ENCODE measurements around the gene ENAH. TPM values are rescaled to one million over a fixed set of nuclear protein-coding genes. Genes with fewer than 3 reads are reported as not detected.

Gene ENAH
- total and polyA plus RNA-seq, 2 experiments from 2014 or later = 46.4 to 124 TPM

GRCh38 chr1:225598847-225599246, 54.1 kb downstream of the ENAH start:
- H3K9me3 ChIP-seq (ENCODE audit: low read depth) = no peaks in the 10 kb centered on the region
- H3K4me1 ChIP-seq (ENCODE audit: low read depth) = peaks cover 29% of the 10 kb centered on the region
- no peak overlapping the region for H3K4me3 ChIP-seq
- TF ChIP-seq CTCF (IDR thresholded peaks at IDR 0.05; ENCODE audit: low read depth, low read length) = no peak
- DNase-seq (ENCODE audit: low read depth in 1 of 2, low spot score in 1 of 2) = no peak
- H3K36me3 ChIP-seq = no peaks in the 10 kb centered on the region
- H3K27ac ChIP-seq = no peak overlapping the region
- no peaks in the 10 kb centered on the region for H3K27me3 ChIP-seq

DNA sequence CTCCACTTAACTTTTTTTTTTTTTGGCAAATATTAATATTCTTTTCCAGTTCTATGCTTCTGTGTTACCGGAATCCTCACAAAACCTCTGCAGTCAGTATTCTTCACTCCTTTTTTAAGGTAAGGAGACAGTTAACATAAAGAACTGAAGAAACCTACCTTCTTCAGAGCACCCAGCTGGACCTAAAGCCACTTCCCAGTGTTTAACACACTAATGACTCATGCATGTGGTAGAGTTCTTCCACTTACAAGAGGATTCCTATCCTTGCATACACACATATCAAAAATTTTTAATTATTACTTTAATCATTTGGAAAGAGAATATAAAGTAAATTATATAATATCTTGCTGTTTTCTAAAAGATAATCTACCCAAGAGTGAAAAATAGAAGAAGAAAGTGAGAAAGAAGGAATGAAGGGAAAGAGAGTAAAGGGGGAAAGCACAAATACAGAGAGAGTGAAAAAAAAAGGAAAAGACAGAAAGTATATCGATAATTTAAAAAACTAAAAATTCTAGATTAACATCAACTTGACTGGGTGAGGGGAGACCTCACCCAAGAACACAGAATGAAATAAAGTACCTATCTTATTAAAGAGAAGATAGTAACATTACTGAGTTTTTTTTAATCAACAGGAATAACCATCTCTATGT, 54.9 kb downstream of the ENAH start:
- Histone ChIP-seq H3K4me1 (ENCODE audit: low read depth) (peaks cover 26% of the 10 kb centered on the region), H3K4me3 (no peak overlapping the region), H3K36me3 (no peaks in the 10 kb centered on the region), H3K9me3 (ENCODE audit: low read depth) (no peaks in the 10 kb centered on the region), H3K27ac (peak overlapping the region; percentile 61), H3K27me3 (no peaks in the 10 kb centered on the region)
- no peak for TF ChIP-seq CTCF (IDR thresholded peaks at IDR 0.05; ENCODE audit: low read depth, low read length)
- DNase-seq (ENCODE audit: low read depth in 1 of 2, low spot score in 1 of 2) = peak in 1 of 2 donors; percentile 44

DNA sequence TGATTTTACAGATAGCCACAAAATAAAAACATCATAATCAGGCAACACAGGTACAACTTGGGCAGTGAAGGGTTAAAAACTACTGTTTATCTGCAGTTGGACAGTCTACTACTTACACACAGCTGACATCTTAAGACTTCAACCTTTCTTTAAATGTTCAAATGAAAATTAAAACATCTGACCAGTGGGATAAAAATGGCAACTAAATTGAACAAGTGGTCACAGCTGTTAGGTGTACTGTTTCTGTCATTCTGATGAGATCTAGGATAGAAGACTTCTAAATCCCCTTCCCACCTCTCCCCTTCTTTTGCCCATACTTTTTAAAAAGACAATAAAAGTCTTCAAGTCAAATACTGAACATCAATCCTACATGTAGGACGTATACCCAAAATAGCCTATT, 56.2 kb downstream of the ENAH start:
- TF ChIP-seq CTCF (IDR thresholded peaks at IDR 0.05; ENCODE audit: low read depth, low read length) = no peak
- Histone ChIP-seq H3K27ac (peak overlapping the region; percentile 27), H3K36me3 (no peaks in the 10 kb centered on the region), H3K4me1 (ENCODE audit: low read depth) (peaks cover 24% of the 10 kb centered on the region), H3K4me3 (no peak overlapping the region), H3K27me3 (no peaks in the 10 kb centered on the region), H3K9me3 (ENCODE audit: low read depth) (no peaks in the 10 kb centered on the region)
- DNase-seq (ENCODE audit: low read depth in 1 of 2, low spot score in 1 of 2) = no peak

- H3K36me3 ChIP-seq = no peaks in the 10 kb centered on the region
- H3K9me3 ChIP-seq (ENCODE audit: low read depth) = no peaks in the 10 kb centered on the region
- no peak for TF ChIP-seq CTCF (IDR thresholded peaks at IDR 0.05; ENCODE audit: low read depth, low read length)
- no peak for DNase-seq (ENCODE audit: low read depth in 1 of 2, low spot score in 1 of 2)
- no peaks in the 10 kb centered on the region for H3K27me3 ChIP-seq
- peaks cover 24% of the 10 kb centered on the region for H3K4me1 ChIP-seq (ENCODE audit: low read depth)
- H3K4me3 ChIP-seq = no peak overlapping the region
- peak overlapping the region; percentile 27 for H3K27ac ChIP-seq
Measured at GRCh38 chr1:225595974-225596551, 56.9 kb downstream of the ENAH start.

DNA sequence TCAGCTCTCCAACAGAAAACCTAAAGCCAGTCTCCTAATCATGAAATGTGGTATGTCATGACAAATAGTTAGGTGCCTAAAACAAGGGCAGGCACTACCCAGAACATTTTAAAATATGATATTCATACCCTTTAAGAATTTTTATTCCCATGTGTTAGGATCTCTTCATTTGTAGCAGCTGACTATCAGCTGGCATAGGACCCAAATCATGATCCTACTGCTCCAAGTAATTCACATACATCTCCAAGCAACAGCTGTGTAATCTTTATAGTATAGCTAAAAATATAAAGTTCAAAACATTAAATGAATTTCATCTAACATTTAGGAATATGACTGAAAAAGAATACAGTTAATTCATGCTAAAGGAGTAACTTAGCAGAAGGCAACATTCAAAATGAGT, 57.5 kb downstream of the ENAH start:
- Histone ChIP-seq H3K4me1 (ENCODE audit: low read depth) (peaks cover 28% of the 10 kb centered on the region), H3K9me3 (ENCODE audit: low read depth) (no peaks in the 10 kb centered on the region), H3K27me3 (no peaks in the 10 kb centered on the region), H3K4me3 (no peak overlapping the region), H3K27ac (no peak overlapping the region), H3K36me3 (no peaks in the 10 kb centered on the region)
- DNase-seq (ENCODE audit: low read depth in 1 of 2, low spot score in 1 of 2) = no peak
- no peak for TF ChIP-seq CTCF (IDR thresholded peaks at IDR 0.05; ENCODE audit: low read depth, low read length)
